C4-2B (cell line): ENCODE data around the gene DOK1.

Experiments used
- H3K27ac ChIP-seq: fragments of 450-650 bp; 2 replicates; pipeline ENCODE4 v1.5.1; 2017
- ZFX ChIP-seq: fragments of 450-650 bp; IDR thresholded peaks from 2 replicates; pipeline ENCODE4 v1.6.1; 2017
- TF ChIP-seq, protein P1 (sequence below): fragments of 450-650 bp; conservative IDR thresholded peaks from 2 replicates; pipeline ENCODE4 v1.5.1; 2017; ENCODE audit warnings: mild to moderate bottlenecking

The DOK1 gene

GRCh38 chr2:74534411-74534810 lies 20.1 kb upstream of the DOK1 start:
- TF ChIP-seq, protein P1, sequence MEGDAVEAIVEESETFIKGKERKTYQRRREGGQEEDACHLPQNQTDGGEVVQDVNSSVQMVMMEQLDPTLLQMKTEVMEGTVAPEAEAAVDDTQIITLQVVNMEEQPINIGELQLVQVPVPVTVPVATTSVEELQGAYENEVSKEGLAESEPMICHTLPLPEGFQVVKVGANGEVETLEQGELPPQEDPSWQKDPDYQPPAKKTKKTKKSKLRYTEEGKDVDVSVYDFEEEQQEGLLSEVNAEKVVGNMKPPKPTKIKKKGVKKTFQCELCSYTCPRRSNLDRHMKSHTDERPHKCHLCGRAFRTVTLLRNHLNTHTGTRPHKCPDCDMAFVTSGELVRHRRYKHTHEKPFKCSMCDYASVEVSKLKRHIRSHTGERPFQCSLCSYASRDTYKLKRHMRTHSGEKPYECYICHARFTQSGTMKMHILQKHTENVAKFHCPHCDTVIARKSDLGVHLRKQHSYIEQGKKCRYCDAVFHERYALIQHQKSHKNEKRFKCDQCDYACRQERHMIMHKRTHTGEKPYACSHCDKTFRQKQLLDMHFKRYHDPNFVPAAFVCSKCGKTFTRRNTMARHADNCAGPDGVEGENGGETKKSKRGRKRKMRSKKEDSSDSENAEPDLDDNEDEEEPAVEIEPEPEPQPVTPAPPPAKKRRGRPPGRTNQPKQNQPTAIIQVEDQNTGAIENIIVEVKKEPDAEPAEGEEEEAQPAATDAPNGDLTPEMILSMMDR, result no peak
- TF ChIP-seq ZFX, result no peak
- no peak overlapping the region for H3K27ac ChIP-seq

GRCh38 chr2:74535440-74535965 lies 19.0 kb upstream of the DOK1 start:
- no peak overlapping the region for H3K27ac ChIP-seq
- no peak for TF ChIP-seq ZFX
- TF ChIP-seq, protein P1, result no peak

- TF ChIP-seq, protein P1, result no peak
- TF ChIP-seq ZFX, result no peak
- H3K27ac ChIP-seq, result no peak overlapping the region
These were observed 18.2 kb upstream of the DOK1 start for GRCh38 chr2:74536166-74536950.

DNA sequence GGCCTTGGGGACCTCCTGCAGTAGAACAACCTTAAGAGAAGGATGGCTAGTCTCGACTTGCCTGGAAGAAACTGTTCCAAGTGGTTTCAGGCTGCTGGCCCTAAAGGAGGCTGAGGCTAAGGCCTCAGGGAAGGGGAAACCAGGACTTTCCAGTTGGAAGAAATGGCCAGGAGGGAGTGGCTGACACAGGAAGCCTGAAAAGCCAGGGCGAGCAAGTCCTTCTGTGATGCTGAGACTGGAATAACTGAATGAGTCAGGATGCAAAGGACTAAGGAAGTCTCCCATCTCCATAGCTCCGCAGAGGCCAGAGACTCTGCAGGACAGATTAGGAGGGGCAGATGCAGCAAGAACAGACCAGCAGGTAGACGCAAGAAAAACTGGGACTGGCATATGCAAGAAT lies 17.4 kb upstream of the DOK1 start:
- TF ChIP-seq, protein P1, result no peak
- TF ChIP-seq ZFX, result no peak
- H3K27ac ChIP-seq, result no peak overlapping the region

DNA sequence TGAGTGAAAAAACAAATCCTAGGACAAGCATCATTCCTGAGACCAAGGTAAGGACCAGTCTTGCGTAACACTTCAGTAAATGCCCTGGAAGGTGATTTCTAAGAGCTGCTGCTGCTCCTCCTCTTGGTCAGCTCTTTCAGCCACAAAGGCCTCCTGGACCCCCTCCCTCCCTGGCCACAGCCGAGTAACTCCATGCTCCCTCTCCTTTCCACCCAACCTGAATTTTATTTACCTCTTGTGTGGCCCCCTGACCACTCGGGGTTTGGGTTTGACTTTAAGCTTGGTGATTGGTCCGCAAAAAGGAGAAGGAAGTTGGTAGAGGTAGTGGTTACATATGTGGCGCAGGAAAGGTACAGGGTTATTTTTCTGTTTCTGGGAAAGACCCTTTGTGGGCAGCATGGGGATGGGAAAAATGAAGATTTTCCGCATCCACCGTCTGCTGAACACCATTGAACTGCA lies 15.6 kb upstream of the DOK1 start:
- H3K27ac ChIP-seq, result no peak overlapping the region
- TF ChIP-seq, protein P1, result no peak
- no peak for TF ChIP-seq ZFX

DNA sequence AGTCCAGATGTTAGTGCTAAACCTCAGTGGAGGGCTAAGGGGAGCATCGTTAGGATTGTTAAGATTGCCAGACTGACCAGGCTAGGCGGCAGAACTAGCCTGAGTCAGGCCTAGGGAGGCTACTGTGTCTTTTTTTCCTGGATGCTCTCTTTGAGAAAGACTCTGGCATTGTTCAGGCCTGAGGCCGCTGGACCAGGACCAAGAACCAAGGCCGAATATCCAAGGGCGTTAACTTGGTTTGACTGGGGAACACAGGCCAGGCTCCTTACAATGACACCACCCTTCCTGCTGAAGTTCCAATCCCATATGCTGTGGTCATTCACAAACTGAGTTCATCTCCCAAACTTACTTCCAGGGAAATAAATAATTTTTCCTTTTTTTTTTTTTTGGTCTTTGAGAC lies 14.2 kb upstream of the DOK1 start:
- TF ChIP-seq, protein P1, result no peak
- TF ChIP-seq ZFX, result no peak
- no peak overlapping the region for H3K27ac ChIP-seq

- no peak for TF ChIP-seq ZFX
- TF ChIP-seq, protein P1, result no peak
- no peak overlapping the region for H3K27ac ChIP-seq
These were observed 11.5 kb upstream of the DOK1 start for GRCh38 chr2:74542978-74543377.
